Osteoblast (primary cell): ENCODE data around the gene SSTR4. TPM values are rescaled to one million over a fixed set of nuclear protein-coding genes. Genes with fewer than 3 reads are reported as not detected.

ENCODE experiments used
- DNase-seq: peaks from one replicate; pipeline ENCODE4 v3.0.0; 2011; ENCODE audit warnings: low spot score, mixed read lengths; ENCODE audit not compliant: insufficient read length; ENCODE audit errors: missing footprints
- H2AFZ ChIP-seq: 2 replicates; pipeline ENCODE4 v1.6.0; 2011; ENCODE audit warnings: mild to moderate bottlenecking, low read length
- H3K27ac ChIP-seq: 2 replicates; pipeline ENCODE4 v1.5.1; 2011; ENCODE audit warnings: mild to moderate bottlenecking, low read depth, low read length, moderate library complexity
- H3K27me3 ChIP-seq: 2 replicates; pipeline ENCODE4 v1.6.0; 2012; ENCODE audit warnings: mild to moderate bottlenecking, control low read depth, inconsistent platforms, low read length, moderate library complexity; ENCODE audit not compliant: insufficient read depth
- H3K36me3 ChIP-seq: 2 replicates; pipeline ENCODE4 v1.5.1; 2011; ENCODE audit warnings: mild to moderate bottlenecking, low read length, control low read depth, moderate library complexity; ENCODE audit not compliant: insufficient read depth
- H3K4me1 ChIP-seq: 2 replicates; pipeline ENCODE4 v1.5.1; 2011; ENCODE audit warnings: mild to moderate bottlenecking, low read length, control low read depth, moderate library complexity; ENCODE audit not compliant: insufficient read depth
- H3K4me2 ChIP-seq: 2 replicates; pipeline ENCODE4 v1.6.0; 2011; ENCODE audit warnings: mild to moderate bottlenecking, low read length; ENCODE audit not compliant: insufficient read depth
- H3K4me3 ChIP-seq: fragments of 200-600 bp; sonication (generic); 3 replicates; pipeline ENCODE4 v1.5.1; 2012; ENCODE audit warnings: mild to moderate bottlenecking, low read length, inconsistent platforms; ENCODE audit not compliant: insufficient read depth
- H3K79me2 ChIP-seq: 2 replicates; pipeline ENCODE4 v1.6.0; 2012; ENCODE audit warnings: mild to moderate bottlenecking, low read length, control low read depth, inconsistent platforms; ENCODE audit not compliant: insufficient read depth
- H3K9me3 ChIP-seq: 2 replicates; pipeline ENCODE4 v1.5.1; 2011; ENCODE audit warnings: low read depth, low read length, control low read depth
- H4K20me1 ChIP-seq: 2 replicates; pipeline ENCODE4 v1.6.0; 2012; ENCODE audit warnings: mild to moderate bottlenecking, low read length, control low read depth; ENCODE audit not compliant: insufficient read depth
- total RNA-seq: library from RNA; depleted of rRNA; stranded (reverse); fragments of >200 nt; gene quantifications from 2 replicates; pipeline ENCODE4 v1.2.3, GENCODE V29; 2012
- TF ChIP-seq, protein P1 (sequence below): IDR thresholded peaks from 2 replicates; pipeline ENCODE4 v1.5.1; 2011; ENCODE audit warnings: mild to moderate bottlenecking, low read depth, low read length, moderate library complexity; ENCODE audit errors: extremely low read depth

SSTR4 gene
- total RNA-seq, 1 donor: not detected

DNA sequence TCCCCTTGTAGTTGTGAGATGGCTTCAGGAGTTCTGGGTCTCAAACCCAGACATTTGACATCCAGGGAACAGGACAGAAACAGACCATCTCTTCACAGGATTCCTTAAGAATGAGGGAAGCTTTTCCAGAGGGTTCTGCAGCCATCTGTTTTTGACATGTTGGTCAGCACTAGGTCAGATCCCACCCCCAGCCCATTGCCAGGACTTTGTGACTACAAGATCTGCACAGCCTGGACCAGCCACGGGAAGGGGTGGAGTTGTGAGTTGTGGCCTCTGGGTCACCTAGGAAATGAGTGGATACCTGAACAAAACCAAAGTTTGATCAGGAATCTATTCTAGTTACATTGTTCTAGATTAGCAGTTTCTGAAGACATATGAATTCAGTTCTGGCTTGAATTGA is 39.2 kb upstream of the SSTR4 start:
- H3K79me2 ChIP-seq: no peaks in the 10 kb centered on the region
- TF ChIP-seq, protein P1, sequence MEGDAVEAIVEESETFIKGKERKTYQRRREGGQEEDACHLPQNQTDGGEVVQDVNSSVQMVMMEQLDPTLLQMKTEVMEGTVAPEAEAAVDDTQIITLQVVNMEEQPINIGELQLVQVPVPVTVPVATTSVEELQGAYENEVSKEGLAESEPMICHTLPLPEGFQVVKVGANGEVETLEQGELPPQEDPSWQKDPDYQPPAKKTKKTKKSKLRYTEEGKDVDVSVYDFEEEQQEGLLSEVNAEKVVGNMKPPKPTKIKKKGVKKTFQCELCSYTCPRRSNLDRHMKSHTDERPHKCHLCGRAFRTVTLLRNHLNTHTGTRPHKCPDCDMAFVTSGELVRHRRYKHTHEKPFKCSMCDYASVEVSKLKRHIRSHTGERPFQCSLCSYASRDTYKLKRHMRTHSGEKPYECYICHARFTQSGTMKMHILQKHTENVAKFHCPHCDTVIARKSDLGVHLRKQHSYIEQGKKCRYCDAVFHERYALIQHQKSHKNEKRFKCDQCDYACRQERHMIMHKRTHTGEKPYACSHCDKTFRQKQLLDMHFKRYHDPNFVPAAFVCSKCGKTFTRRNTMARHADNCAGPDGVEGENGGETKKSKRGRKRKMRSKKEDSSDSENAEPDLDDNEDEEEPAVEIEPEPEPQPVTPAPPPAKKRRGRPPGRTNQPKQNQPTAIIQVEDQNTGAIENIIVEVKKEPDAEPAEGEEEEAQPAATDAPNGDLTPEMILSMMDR: no peak
- H3K36me3 ChIP-seq: no peaks in the 10 kb centered on the region
- no peak for DNase-seq
- no peak overlapping the region for H2AFZ ChIP-seq
- no peak overlapping the region for H3K27ac ChIP-seq
- no peak overlapping the region for H3K4me3 ChIP-seq
- H3K9me3 ChIP-seq: no peaks in the 10 kb centered on the region
- H3K4me1 ChIP-seq: no peaks in the 10 kb centered on the region
- H3K27me3 ChIP-seq: no peaks in the 10 kb centered on the region
- H4K20me1 ChIP-seq: no peaks in the 10 kb centered on the region
- H3K4me2 ChIP-seq: no peak overlapping the region

DNA sequence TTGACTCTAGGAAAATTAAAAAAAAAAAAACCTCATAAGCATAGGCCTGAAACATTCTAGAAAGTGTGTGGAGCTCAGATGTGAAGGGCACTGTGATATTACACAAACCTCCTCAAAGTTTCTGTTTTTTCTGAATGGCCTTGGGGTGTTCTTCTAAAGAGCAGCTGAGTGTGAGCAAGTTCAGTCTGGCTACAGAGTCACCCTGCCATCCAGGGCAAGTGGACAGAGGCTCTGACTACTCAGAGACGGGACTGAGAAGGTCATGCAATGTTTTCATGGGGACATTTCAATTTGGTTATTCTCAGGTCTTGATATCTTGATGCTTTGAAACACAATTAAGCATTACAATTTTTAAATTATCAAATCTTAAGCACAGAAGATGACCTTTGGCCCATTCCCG is 36.6 kb upstream of the SSTR4 start:
- no peak overlapping the region for H3K4me3 ChIP-seq
- H3K27ac ChIP-seq: no peak overlapping the region
- H3K4me1 ChIP-seq: no peaks in the 10 kb centered on the region
- no peaks in the 10 kb centered on the region for H3K79me2 ChIP-seq
- DNase-seq: no peak
- H2AFZ ChIP-seq: no peak overlapping the region
- H3K36me3 ChIP-seq: no peaks in the 10 kb centered on the region
- H4K20me1 ChIP-seq: no peaks in the 10 kb centered on the region
- TF ChIP-seq, protein P1: no peak
- no peaks in the 10 kb centered on the region for H3K9me3 ChIP-seq
- H3K27me3 ChIP-seq: no peaks in the 10 kb centered on the region
- H3K4me2 ChIP-seq: no peak overlapping the region

DNA sequence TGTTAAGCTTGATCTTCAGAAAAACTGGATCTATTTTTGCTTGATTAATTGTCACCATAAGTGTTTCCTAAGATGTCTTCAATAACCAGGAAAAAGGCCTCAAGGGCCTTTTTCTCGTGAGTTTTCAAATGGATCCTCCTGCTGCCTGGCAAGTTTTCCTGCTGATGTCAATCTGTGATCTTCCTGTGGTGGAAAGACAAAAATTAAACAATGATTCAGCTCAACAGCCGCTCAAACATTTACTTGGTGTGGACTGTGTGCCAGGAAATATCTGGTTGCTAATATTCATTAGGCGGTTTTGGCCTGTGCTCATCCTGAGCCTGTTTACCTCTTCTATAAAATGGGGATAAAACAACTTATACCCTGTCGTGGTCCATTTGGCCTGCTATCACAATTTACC is 35.4 kb upstream of the SSTR4 start:
- Histone ChIP-seq H3K79me2 (no peaks in the 10 kb centered on the region), H3K36me3 (no peaks in the 10 kb centered on the region), H3K27me3 (peaks cover 2% of the 10 kb centered on the region), H3K9me3 (no peaks in the 10 kb centered on the region), H2AFZ (no peak overlapping the region), H3K4me1 (no peaks in the 10 kb centered on the region), H3K4me3 (no peak overlapping the region), H3K4me2 (no peak overlapping the region), H3K27ac (no peak overlapping the region), H4K20me1 (no peaks in the 10 kb centered on the region)
- no peak for DNase-seq
- TF ChIP-seq, protein P1: no peak

DNA sequence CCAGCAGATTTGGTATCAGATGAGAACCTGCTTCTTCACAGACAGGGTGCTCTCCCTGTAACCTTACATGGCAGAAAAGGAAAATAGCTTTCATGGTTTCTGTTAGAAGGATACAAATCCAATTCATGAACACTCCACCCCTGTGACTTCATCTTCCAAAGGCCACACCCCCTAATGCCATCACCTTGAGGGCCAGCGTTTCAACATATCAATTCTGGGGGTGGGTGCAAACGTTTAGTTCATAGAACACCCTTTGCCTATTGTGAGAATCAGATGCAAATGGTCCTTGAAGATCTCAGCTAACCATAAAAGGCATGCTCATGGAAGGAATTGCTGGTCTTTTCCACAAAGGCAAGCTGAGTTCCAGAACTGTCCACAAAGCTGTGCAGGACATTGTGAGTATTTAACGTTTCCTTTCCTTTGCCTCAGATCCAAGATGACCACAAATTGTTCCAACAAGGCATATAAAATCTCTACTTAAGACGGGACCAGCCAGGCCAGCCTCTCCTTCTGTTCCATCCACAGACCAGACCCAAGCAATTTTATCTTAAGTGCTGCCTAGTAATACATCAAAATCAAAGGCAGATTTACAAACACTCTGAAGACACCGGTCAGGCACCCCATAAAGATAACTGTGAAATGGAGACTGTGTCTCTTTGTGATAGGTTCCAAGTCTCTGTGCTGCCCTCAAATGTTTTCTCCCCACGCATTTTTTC is 34.7 kb upstream of the SSTR4 start:
- Histone ChIP-seq H3K36me3 (no peaks in the 10 kb centered on the region), H4K20me1 (no peaks in the 10 kb centered on the region), H3K4me1 (no peaks in the 10 kb centered on the region), H2AFZ (no peak overlapping the region), H3K4me2 (no peak overlapping the region), H3K27ac (no peak overlapping the region), H3K4me3 (no peak overlapping the region), H3K9me3 (no peaks in the 10 kb centered on the region), H3K79me2 (no peaks in the 10 kb centered on the region), H3K27me3 (peaks cover 2% of the 10 kb centered on the region)
- DNase-seq: no peak
- TF ChIP-seq, protein P1: no peak
